HEK293 (cell line): ENCODE results near the gene APBB1.

ENCODE experiments used
- CTCF ChIP-seq: fragments of 450-650 bp; formaldehyde crosslinking; IDR thresholded peaks from 2 replicates; pipeline ENCODE4 v1.5.1; 2016; ENCODE audit warnings: missing biosample characterization, missing genetic modification characterization
- ZBTB26 ChIP-seq: fragments of 450-650 bp; formaldehyde crosslinking; optimal IDR thresholded peaks from 2 replicates; pipeline ENCODE3; 2016; ENCODE audit warnings: missing biosample characterization, mild to moderate bottlenecking, missing genetic modification characterization
- ZNF169 ChIP-seq: fragments of 450-650 bp; formaldehyde crosslinking; IDR thresholded peaks from 2 replicates; pipeline ENCODE4 v1.5.1; 2016; ENCODE audit warnings: missing biosample characterization, missing genetic modification characterization
- ZNF558 ChIP-seq: fragments of 450-650 bp; formaldehyde crosslinking; IDR thresholded peaks from 2 replicates; pipeline ENCODE4 v1.5.1; 2016; ENCODE audit warnings: missing biosample characterization, missing genetic modification characterization

DNA sequence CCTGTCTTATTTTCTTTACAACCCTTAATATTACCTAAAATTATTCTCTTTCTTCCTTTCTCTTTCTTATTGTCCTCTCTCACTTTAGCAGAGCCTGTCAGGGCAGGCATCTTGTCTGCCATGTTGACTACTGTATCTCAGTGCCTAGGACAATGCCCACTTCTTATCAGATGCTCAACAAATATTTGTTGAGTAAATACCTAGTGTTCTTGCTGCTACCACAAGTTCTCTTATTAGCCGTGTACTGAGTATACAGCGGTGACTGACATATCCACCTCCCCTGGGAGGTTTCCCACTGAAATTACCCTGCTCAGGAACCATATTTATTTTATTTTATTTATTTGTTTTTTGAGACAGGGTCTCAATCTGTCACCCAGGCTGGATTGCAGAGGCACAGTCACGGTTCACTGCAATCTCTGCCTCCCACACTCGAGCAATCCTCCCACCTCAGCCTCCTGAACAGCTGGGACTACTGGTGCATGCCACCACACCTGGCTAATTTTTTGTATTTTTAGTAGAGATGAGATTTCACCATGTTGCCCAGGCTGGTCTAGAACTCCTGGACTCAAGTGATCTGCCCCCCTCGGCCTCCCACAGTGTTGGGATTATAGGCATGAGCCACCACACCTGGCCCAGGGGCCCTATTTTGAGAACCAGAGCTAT lies 15.2 kb upstream of the APBB1 start:
- TF ChIP-seq ZNF169: no peak
- no peak for TF ChIP-seq ZNF558
- no peak for TF ChIP-seq CTCF (tag by site-specific recombination)
- no peak for TF ChIP-seq ZBTB26 (tag by site-specific recombination)
